ENCODE data around the gene NCBP1.
"Not testable (repeated sequence)": the region's sequence is repeated elsewhere in the genome, so short reads cannot be mapped to it uniquely, and the experiment has no call there.

Gene NCBP1, protein sequence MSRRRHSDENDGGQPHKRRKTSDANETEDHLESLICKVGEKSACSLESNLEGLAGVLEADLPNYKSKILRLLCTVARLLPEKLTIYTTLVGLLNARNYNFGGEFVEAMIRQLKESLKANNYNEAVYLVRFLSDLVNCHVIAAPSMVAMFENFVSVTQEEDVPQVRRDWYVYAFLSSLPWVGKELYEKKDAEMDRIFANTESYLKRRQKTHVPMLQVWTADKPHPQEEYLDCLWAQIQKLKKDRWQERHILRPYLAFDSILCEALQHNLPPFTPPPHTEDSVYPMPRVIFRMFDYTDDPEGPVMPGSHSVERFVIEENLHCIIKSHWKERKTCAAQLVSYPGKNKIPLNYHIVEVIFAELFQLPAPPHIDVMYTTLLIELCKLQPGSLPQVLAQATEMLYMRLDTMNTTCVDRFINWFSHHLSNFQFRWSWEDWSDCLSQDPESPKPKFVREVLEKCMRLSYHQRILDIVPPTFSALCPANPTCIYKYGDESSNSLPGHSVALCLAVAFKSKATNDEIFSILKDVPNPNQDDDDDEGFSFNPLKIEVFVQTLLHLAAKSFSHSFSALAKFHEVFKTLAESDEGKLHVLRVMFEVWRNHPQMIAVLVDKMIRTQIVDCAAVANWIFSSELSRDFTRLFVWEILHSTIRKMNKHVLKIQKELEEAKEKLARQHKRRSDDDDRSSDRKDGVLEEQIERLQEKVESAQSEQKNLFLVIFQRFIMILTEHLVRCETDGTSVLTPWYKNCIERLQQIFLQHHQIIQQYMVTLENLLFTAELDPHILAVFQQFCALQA

DNA sequence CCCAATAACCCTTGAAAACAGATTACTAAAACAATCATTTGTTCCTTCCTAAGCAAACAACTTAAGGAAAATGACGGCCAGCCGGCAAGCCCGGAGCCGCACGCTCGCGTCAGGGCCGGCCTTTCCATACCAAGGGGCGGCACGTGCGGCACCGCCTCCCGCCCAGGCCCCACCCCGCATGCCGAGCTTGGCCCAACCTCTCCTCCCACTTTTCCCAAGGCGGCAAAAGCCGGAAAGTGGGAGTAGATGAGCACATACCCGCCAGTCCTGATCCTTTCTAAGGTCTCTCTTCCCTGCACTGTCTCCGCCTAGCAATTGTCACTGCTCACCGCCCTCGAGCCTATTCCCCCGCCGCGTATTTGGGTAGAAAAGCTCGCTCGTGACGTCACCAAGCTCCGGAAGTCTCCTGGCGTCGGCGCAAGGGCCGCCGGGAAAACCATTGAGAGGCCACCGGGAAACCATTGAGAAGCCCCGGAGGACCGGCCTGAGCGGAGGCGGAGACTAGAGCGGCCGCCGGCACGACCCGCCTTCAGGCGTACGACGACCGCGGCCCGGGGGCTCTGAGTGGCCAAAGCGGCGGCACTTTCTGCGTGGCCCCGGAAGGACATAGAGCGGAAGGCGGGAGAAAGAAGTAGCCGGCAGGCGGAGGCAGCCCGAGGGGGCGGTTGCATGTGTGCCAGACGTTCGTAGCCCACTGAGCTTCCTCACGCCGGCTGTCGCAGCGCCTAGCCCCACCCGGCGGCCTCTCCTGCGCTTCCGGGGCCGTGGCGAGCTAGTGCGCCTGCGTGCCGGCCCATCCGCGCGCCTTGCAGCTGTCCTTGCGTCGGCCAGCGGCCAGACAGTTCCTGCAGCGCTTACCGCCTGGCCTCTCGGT is at the start of gene NCBP1, which contains the start of gene TSTD2:
NCBP1 (plus strand) TSS at position 837 of the 874 bp plus-strand sequence. CDS start 61 bp downstream, outside the sequence.
TSTD2 (minus strand) TSS at position 384 of the 874 bp plus-strand sequence. CDS start 5,806 bp downstream, outside the sequence.
- TF ChIP-seq, protein P1, sequence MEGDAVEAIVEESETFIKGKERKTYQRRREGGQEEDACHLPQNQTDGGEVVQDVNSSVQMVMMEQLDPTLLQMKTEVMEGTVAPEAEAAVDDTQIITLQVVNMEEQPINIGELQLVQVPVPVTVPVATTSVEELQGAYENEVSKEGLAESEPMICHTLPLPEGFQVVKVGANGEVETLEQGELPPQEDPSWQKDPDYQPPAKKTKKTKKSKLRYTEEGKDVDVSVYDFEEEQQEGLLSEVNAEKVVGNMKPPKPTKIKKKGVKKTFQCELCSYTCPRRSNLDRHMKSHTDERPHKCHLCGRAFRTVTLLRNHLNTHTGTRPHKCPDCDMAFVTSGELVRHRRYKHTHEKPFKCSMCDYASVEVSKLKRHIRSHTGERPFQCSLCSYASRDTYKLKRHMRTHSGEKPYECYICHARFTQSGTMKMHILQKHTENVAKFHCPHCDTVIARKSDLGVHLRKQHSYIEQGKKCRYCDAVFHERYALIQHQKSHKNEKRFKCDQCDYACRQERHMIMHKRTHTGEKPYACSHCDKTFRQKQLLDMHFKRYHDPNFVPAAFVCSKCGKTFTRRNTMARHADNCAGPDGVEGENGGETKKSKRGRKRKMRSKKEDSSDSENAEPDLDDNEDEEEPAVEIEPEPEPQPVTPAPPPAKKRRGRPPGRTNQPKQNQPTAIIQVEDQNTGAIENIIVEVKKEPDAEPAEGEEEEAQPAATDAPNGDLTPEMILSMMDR (IDR thresholded peaks at IDR 0.05; ENCODE audit: control extremely low read depth, extremely low read depth, low read depth, missing control alignments) = no peak
- CTCF ChIA-PET = interaction anchor here (0.7 to 7.6 kb wide), 10 partner anchors 10 to 221 kb away, joined by 3 to 88 read pairs (median 6); partner anchors contain the start of genes TDRD7 and TMOD1
- DNase-seq (ENCODE audit: extremely low spot score) = peak; percentile 94
- POLR2A ChIA-PET = interaction anchor here (0.5 to 1.2 kb wide), 14 partner anchors 13 to 758 kb away, joined by 3 to 9 read pairs (median 4); partner anchors contain the start of genes TMOD1 and TRMO

DNA sequence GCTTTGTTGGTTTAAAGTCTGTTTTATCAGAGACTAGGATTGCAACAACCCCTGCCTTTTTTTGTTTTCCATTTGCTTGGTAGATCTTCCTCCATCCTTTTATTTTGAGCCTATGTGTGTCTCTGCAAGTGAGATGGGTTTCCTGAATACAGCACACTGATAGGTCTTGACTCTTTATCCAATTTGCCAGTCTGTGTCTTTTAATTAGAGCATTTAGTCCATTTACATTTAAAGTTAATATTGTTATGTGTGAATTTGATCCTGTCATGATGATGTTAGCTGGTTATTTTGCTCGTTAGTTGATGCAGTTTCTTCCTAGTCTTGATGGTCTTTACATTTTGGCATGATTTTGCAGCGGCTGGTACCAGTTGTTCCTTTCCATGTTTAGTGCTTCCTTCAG is 48.8 kb upstream of the NCBP1 start:
- DNase-seq (ENCODE audit: extremely low spot score); CTCF ChIA-PET; POLR2A ChIA-PET: not testable (repeated sequence)

DNA sequence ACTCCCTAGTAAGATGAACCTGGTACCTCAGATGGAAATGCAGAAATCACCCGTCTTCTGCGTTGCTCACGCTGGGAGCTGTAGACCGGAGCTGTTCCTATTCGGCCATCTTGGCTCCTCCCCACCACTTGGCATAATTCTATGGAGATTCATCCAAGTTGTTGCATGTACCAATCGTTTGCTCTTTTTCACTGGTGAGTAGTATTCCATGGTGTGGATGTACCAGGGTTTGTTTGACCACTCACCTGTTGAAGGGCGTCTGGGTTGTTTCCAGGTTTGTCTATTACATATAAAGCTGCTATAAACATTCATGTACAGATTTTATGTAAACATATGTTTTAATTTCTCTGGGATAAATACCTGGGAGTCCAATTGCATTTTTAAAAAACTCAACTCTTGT is 46.7 kb upstream of the NCBP1 start:
- CTCF ChIA-PET = interaction anchor here (1.6 to 2.7 kb wide), 2 partner anchors 12 to 118 kb away, joined by 5 to 13 read pairs; no protein-coding TSS in a partner anchor
- DNase-seq (ENCODE audit: extremely low spot score); POLR2A ChIA-PET: not testable (repeated sequence)

DNA sequence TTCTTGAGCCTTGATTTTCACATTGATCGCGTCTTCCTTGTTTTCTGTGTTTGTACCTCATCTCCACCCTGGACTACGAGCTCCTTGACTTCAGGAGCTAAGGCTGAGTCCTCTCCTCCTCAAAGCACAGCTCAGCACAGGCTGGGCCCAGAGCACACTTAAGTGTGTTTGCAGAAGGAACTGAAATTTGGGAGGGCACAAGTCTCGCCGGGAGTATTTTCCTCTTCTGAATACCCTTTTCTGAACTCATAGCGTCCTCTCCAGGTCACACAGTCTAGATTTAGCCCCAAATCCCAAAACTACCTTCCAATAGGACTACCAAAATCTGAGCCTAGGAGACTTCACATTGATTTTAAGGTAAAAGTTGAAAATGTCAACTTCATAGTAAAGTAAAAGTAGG is 42.1 kb upstream of the NCBP1 start:
- no peak for DNase-seq (ENCODE audit: extremely low spot score)
- TF ChIP-seq, protein P1 (IDR thresholded peaks at IDR 0.05; ENCODE audit: control extremely low read depth, extremely low read depth, low read depth, missing control alignments) = no peak
- ChIA-PET POLR2A (no interaction called here), CTCF (interaction anchor here (1.5 to 16.8 kb wide), 2 partner anchors 121 to 171 kb away, joined by 3 to 443 read pairs; no protein-coding TSS in a partner anchor)

DNA sequence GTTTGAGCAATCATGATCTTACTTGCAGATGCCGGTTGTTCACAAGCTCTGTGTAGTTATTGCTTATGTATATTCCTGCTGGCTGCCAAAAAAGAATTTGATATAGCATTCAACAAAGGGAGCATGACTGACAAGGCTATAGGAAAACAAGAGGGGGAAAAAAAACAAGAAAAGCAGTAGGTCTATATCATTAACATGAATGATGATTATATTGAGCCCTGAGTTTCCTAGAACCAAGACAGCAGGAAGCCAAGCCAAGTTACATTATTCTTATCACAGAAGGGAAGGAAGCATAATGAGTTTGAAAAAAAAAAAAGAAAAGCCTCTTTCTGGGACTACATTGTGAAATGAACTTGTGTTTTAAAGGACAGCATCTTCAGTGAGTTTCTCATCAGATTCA is 41.5 kb upstream of the NCBP1 start:
- no peak for DNase-seq (ENCODE audit: extremely low spot score)
- POLR2A ChIA-PET = no interaction called here
- CTCF ChIA-PET = interaction anchor here (1.5 to 16.8 kb wide), 3 partner anchors 22 to 171 kb away, joined by 3 to 443 read pairs (median 132); no protein-coding TSS in a partner anchor
- TF ChIP-seq, protein P1 (IDR thresholded peaks at IDR 0.05; ENCODE audit: control extremely low read depth, extremely low read depth, low read depth, missing control alignments) = no peak

DNA sequence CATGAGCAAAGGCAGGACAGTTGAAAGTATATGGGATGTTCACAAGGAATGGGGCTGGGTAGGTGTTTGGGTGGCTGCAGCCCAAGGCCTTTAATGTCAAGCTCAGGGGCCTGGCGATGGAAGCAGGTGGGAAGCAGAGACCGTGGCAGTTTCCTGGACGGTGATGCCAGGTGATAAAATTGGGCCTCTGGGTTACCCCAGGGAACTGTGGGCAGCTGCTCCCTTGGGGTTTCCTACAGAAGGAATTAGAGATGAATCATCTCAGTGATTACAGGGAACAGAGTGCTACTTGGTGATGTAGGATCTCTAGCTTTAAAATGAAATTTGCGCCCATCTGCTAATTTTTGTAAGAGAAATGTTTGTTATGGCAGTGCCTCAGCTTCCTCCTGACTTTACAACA is 39.7 kb upstream of the NCBP1 start:
- POLR2A ChIA-PET = no interaction called here
- CTCF ChIA-PET = interaction anchor here (1.3 to 16.8 kb wide), 5 partner anchors 14 to 124 kb away, joined by 5 to 443 read pairs (median 10); no protein-coding TSS in a partner anchor
- no peak for DNase-seq (ENCODE audit: extremely low spot score)
- TF ChIP-seq, protein P1 (IDR thresholded peaks at IDR 0.05; ENCODE audit: control extremely low read depth, extremely low read depth, low read depth, missing control alignments) = no peak
